HCT116 (cell line): ENCODE results near the gene PCDH15. TPM values are rescaled to one million over a fixed set of nuclear protein-coding genes. Genes with fewer than 3 reads are reported as not detected.

Source experiments
- ATAC-seq: fragments of 200-7000 bp; cut with Tn5 transposase; 2 replicates; pipeline ENCODE4 v1.9.1; 2020; ENCODE audit warnings: mild to moderate bottlenecking, moderate library complexity
- BruUV-seq: library from RNA; stranded (reverse); fragments of 400-500 nt; replicated peaks from 2 replicates; lab custom pipeline; 2021; lab: Mats Ljungman, UMichigan
- CTCF ChIA-PET: fragments of 300-600 bp; sonication (Branson Sonifier 250); formaldehyde crosslinking; loops from one replicate; lab custom pipeline; 2021; ENCODE audit warnings: antibody characterized with exemption; lab: Charles Lee
- POLR2A ChIA-PET: fragments of 300-600, 350-600 bp; sonication (Branson Sonifier 250); formaldehyde crosslinking; loops from one replicate; lab custom pipeline; 2021; ENCODE audit warnings: antibody characterized with exemption; lab: Charles Lee
- RAD21 ChIA-PET, 2 experiments: fragments of 300-600 bp; sonication (Branson Sonifier 250); formaldehyde crosslinking; loops; one replicate each; lab custom pipeline; 2023; ENCODE audit warnings: low total read pairs in 2 of 2; ENCODE audit not compliant: uncharacterized antibody in 2 of 2, unreplicated experiment in 2 of 2, low non-redundant PET in 1 of 2; lab: Charles Lee
- DNase-seq: peaks from one replicate; pipeline ENCODE4 v3.0.0-alpha.2; 2010; ENCODE audit warnings: low read depth, low spot score
- H2AFZ ChIP-seq: fragments of 200-600 bp; shearing (Covaris generic), sonication (generic); 2 replicates; pipeline ENCODE4 v1.6.1; 2017; ENCODE audit warnings: low read depth, mixed run types, mixed read lengths, antibody characterized with exemption, low read length; ENCODE audit not compliant: poor library complexity, severe bottlenecking
- H3K27ac ChIP-seq: 2 replicates; pipeline ENCODE4 v1.5.1; 2012; ENCODE audit warnings: low read depth, low read length
- H3K27me3 ChIP-seq: fragments of 200-600 bp; sonication (generic); 2 replicates; pipeline ENCODE4 v1.6.1; 2016; ENCODE audit warnings: mixed run types, low read length, mixed read lengths; ENCODE audit not compliant: insufficient read depth
- H3K36me3 ChIP-seq, 2 experiments: fragments of 200-500 bp in 1 of 2; fragments of 200-600 bp in 1 of 2; sonication (Bioruptor generic) in 1 of 2; sonication (generic) in 1 of 2; 2 replicates each; pipeline versions ENCODE4 v1.5.1 to v1.6.1; 2014 to 2016; ENCODE audit warnings: low read length in 2 of 2, inconsistent platforms in 1 of 2, mixed read lengths in 1 of 2, mixed run types in 1 of 2; ENCODE audit not compliant: insufficient read depth in 2 of 2, control insufficient read depth in 1 of 2
- H3K4me1 ChIP-seq, 2 experiments: fragments of 200-600 bp in 1 of 2; sonication (generic) in 1 of 2; 2 replicates each; pipeline versions ENCODE4 v1.5.1 to v1.6.1; 2012 to 2017; ENCODE audit warnings: low read length in 2 of 2, inconsistent platforms in 1 of 2, mild to moderate bottlenecking in 1 of 2, mixed read lengths in 1 of 2, mixed run types in 1 of 2, moderate library complexity in 1 of 2; ENCODE audit not compliant: insufficient read depth in 2 of 2, control insufficient read depth in 1 of 2
- H3K4me2 ChIP-seq: fragments of 200-600 bp; sonication (generic); 2 replicates; pipeline ENCODE4 v1.6.1; 2017; ENCODE audit warnings: mixed run types, low read length, mixed read lengths
- H3K4me3 ChIP-seq, 2 experiments: fragments of 200-600 bp in 1 of 2; sonication (generic) in 1 of 2; replicated peaks in 1 of 2; 2 replicates each; pipeline ENCODE4 v1.5.1; 2011 to 2016; ENCODE audit warnings: low read length in 2 of 2, control low read depth in 1 of 2, low read depth in 1 of 2, mild to moderate bottlenecking in 1 of 2, mixed read lengths in 1 of 2, mixed run types in 1 of 2
- H3K79me2 ChIP-seq: fragments of 200-600 bp; sonication (generic); 2 replicates; pipeline ENCODE4 v1.6.1; 2017; ENCODE audit warnings: mild to moderate bottlenecking, mixed run types, low read length, moderate library complexity, mixed read lengths; ENCODE audit not compliant: insufficient read depth
- H3K9ac ChIP-seq: fragments of 200-600 bp; sonication (generic); 2 replicates; pipeline ENCODE4 v1.6.1; 2016; ENCODE audit warnings: low read length, mixed read lengths
- H3K9me2 ChIP-seq: fragments of 200-600 bp; sonication (generic), shearing (Covaris generic); 2 replicates; pipeline ENCODE4 v1.6.1; 2017; ENCODE audit warnings: mixed run types, mild to moderate bottlenecking, moderate library complexity; ENCODE audit not compliant: insufficient read depth
- H3K9me3 ChIP-seq, 2 experiments: fragments of 200-500 bp in 1 of 2; fragments of 200-600 bp in 1 of 2; sonication (Bioruptor generic) in 1 of 2; sonication (generic) in 1 of 2; 2 replicates each; pipeline ENCODE4 v1.6.1; 2014 to 2017; ENCODE audit warnings: low read length in 2 of 2, mixed read lengths in 2 of 2, inconsistent platforms in 1 of 2, low read depth in 1 of 2, mild to moderate bottlenecking in 1 of 2, mixed run types in 1 of 2, moderate library complexity in 1 of 2; ENCODE audit not compliant: control insufficient read depth in 1 of 2, insufficient read depth in 1 of 2
- H4K20me1 ChIP-seq: fragments of 200-600 bp; sonication (generic), shearing (Covaris generic); 2 replicates; pipeline ENCODE4 v1.6.1; 2017; ENCODE audit warnings: mixed run types, mild to moderate bottlenecking, moderate library complexity; ENCODE audit not compliant: insufficient read depth
- ATF3 ChIP-seq: IDR thresholded peaks from 2 replicates; pipeline ENCODE4 v1.6.1; 2012
- CBX3 ChIP-seq: IDR thresholded peaks from 2 replicates; pipeline ENCODE4 v1.6.1; 2012; ENCODE audit warnings: low read depth
- CEBPB ChIP-seq: IDR thresholded peaks from 2 replicates; pipeline ENCODE4 v1.6.1; 2012; ENCODE audit warnings: low read depth
- CTCF ChIP-seq, 3 experiments: fragments of 200-600 bp in 1 of 3; sonication (generic) in 1 of 3; IDR thresholded peaks in 2 of 3; conservative IDR thresholded peaks in 1 of 3; 2 replicates each; pipeline ENCODE4 v1.5.1; 2012 to 2017; ENCODE audit warnings: low read depth in 2 of 3, low read length in 2 of 3, antibody characterized with exemption in 1 of 3, borderline replicate concordance in 1 of 3, control low read depth in 1 of 3, mild to moderate bottlenecking in 1 of 3, mixed read lengths in 1 of 3, mixed run types in 1 of 3, moderate library complexity in 1 of 3; ENCODE audit not compliant: insufficient read depth in 1 of 3
- EGR1 ChIP-seq: IDR thresholded peaks from 2 replicates; pipeline ENCODE4 v1.6.1; 2012; ENCODE audit warnings: low read depth
- ELF1 ChIP-seq: IDR thresholded peaks from 2 replicates; pipeline ENCODE4 v1.6.1; 2012; ENCODE audit warnings: low read depth, borderline replicate concordance
- EZH2 ChIP-seq: fragments of 200-600 bp; sonication (generic); IDR thresholded peaks from 2 replicates; pipeline ENCODE4 v1.6.1; 2017; ENCODE audit warnings: antibody characterized with exemption, mixed run types
- EZH2phosphoT487 ChIP-seq: fragments of 200-600 bp; IDR thresholded peaks from 2 replicates; pipeline ENCODE4 v1.6.1; 2018; ENCODE audit warnings: antibody characterized with exemption, borderline replicate concordance
- FOSL1 ChIP-seq: IDR thresholded peaks from 2 replicates; pipeline ENCODE4 v1.6.1; 2012; ENCODE audit warnings: low read depth
- MAX ChIP-seq: IDR thresholded peaks from 2 replicates; pipeline ENCODE4 v1.6.1; 2012
- POLR2A ChIP-seq: IDR thresholded peaks from 2 replicates; pipeline ENCODE4 v1.7.0; 2011; ENCODE audit warnings: borderline replicate concordance; ENCODE audit not compliant: insufficient read depth, insufficient read length; ENCODE audit errors: extremely low read depth
- POLR2AphosphoS5 ChIP-seq: IDR thresholded peaks from 2 replicates; pipeline ENCODE4 v1.6.1; 2011; ENCODE audit warnings: mild to moderate bottlenecking, low read depth, low read length, moderate library complexity
- RAD21 ChIP-seq: IDR thresholded peaks from 2 replicates; pipeline ENCODE4 v1.6.1; 2012; ENCODE audit warnings: low read depth, mild to moderate bottlenecking
- REST ChIP-seq: IDR thresholded peaks from 2 replicates; pipeline ENCODE4 v1.6.1; 2012; ENCODE audit warnings: low read depth
- SIN3A ChIP-seq: IDR thresholded peaks from 2 replicates; pipeline ENCODE4 v1.6.1; 2012; ENCODE audit warnings: low read depth
- SP1 ChIP-seq: IDR thresholded peaks from 2 replicates; pipeline ENCODE4 v1.6.1; 2012; ENCODE audit warnings: low read depth
- SRF ChIP-seq: IDR thresholded peaks from 2 replicates; pipeline ENCODE4 v1.6.1; 2012; ENCODE audit warnings: low read depth
- TCF7L2 ChIP-seq: IDR thresholded peaks from 2 replicates; pipeline ENCODE4 v1.7.0; 2011; ENCODE audit warnings: borderline replicate concordance, inconsistent platforms; ENCODE audit not compliant: insufficient read depth, insufficient read length; ENCODE audit errors: extremely low read depth
- YY1 ChIP-seq: IDR thresholded peaks from 2 replicates; pipeline ENCODE4 v1.6.1; 2011; ENCODE audit warnings: low read length, low read depth, moderate library complexity, mild to moderate bottlenecking; ENCODE audit not compliant: insufficient replicate concordance; ENCODE audit errors: extremely low read depth
- ZBTB33 ChIP-seq: IDR thresholded peaks from 2 replicates; pipeline ENCODE4 v1.6.1; 2011; ENCODE audit warnings: mild to moderate bottlenecking, low read length, moderate library complexity; ENCODE audit not compliant: insufficient replicate concordance; ENCODE audit errors: extremely low read depth
- intact Hi-C: fragments of 100-400 bp; cut with micrococcal nuclease; formaldehyde crosslinking; loops from 2 replicates; pipeline ENCODE4 v1.10.0; 2022
- total RNA-seq: library from RNA; stranded (reverse); gene quantifications from one replicate; pipeline ENCODE4 v1.2.1, GENCODE V29; 2021; ENCODE audit not compliant: unreplicated experiment

Gene PCDH15
- total RNA-seq, 1 experiment from 2014 or later: not detected

GRCh38 chr10:54060572-54060971 lies 740.5 kb downstream of the PCDH15 start:
- Histone ChIP-seq H3K27me3 (no peaks in the 10 kb centered on the region), H2AFZ (no peak overlapping the region), H3K36me3 (no peaks in the 10 kb centered on the region), H3K27ac (no peak overlapping the region), H3K79me2 (no peaks in the 10 kb centered on the region), H3K9me3 (peaks cover 12 to 19% of the 10 kb centered on the region in 2 experiments; a peak in 2 of 4 replicates), H3K4me2 (no peak overlapping the region), H3K4me3 (no peak overlapping the region), H3K4me1 (no peaks in the 10 kb centered on the region), H3K9ac (no peak overlapping the region), H3K9me2 (no peaks in the 10 kb centered on the region), H4K20me1 (no peaks in the 10 kb centered on the region)
- no TSS peak for BruUV-seq
- ChIA-PET CTCF (no interaction called here), RAD21 (no interaction called here), POLR2A (no interaction called here)
- no peak for TF ChIP-seq EZH2phosphoT487
- no peak for TF ChIP-seq SP1
- no peak for TF ChIP-seq YY1
- TF ChIP-seq ELF1: no peak
- no peak for TF ChIP-seq FOSL1
- TF ChIP-seq ZBTB33: no peak
- no peak for TF ChIP-seq CEBPB
- TF ChIP-seq EGR1: no peak
- TF ChIP-seq REST: no peak
- no peak for TF ChIP-seq POLR2AphosphoS5
- no peak for TF ChIP-seq MAX
- TF ChIP-seq SIN3A: no peak
- no peak for TF ChIP-seq TCF7L2
- no peak for TF ChIP-seq ATF3
- TF ChIP-seq CBX3: no peak
- TF ChIP-seq POLR2A: no peak
- TF ChIP-seq RAD21: no peak
- no peak for TF ChIP-seq CTCF (IDR thresholded peaks at IDR 0.05 in 2 of 3, conservative IDR thresholded peaks at IDR 0.05 in 1 of 3; ENCODE audit: borderline replicate concordance in 1 of 3, insufficient read depth in 1 of 3, low read depth in 2 of 3, low read length in 2 of 3)
- TF ChIP-seq SRF: no peak
- TF ChIP-seq EZH2: no peak
- DNase-seq: no peak
- intact Hi-C loops: no loop called here
- ATAC-seq: no peak
